ENCODE measurements around the gene LSM6. TPM values are rescaled to one million over a fixed set of nuclear protein-coding genes. Genes with fewer than 3 reads are reported as not detected.

LSM6 gene
- total RNA-seq, 4 donors from 2014 or later, result 17.2 to 34.6 (median 23.0) TPM

GRCh38 chr4:146158036-146158745, 17.3 kb upstream of the LSM6 start:
- no peak for TF ChIP-seq POLR2A (IDR thresholded peaks at IDR 0.05)
- intact Hi-C loops (cut with DNase I; ENCODE audit: low total_unique reads), result no loop called here
- DNase-seq (ENCODE audit: low spot score in 2 of 2), result no peak
- H3K4me3 ChIP-seq (ENCODE audit: low read depth, poor library complexity, severe bottlenecking), result no peak overlapping the region
- WGBS, 2 donors, result 66 to 70% methylated on average over 5 of the region's 5 CpGs

- H3K4me3 ChIP-seq (ENCODE audit: low read depth, poor library complexity, severe bottlenecking), result no peak overlapping the region
- 83 to 84% methylated on average over 4 of the region's 4 CpGs for WGBS, 2 donors
These were observed 16.0 kb upstream of the LSM6 start for GRCh38 chr4:146159384-146160058.

GRCh38 chr4:146161243-146161642, 14.3 kb upstream of the LSM6 start:
- TF ChIP-seq POLR2A (IDR thresholded peaks at IDR 0.05) (no peak), CTCF (IDR thresholded peaks at IDR 0.05) (no peak)
- intact Hi-C loops (cut with DNase I; ENCODE audit: low total_unique reads), result no loop called here

More at GRCh38 chr4:146159384-146160058, 16.0 kb upstream of the LSM6 start:
- intact Hi-C loops (cut with DNase I; ENCODE audit: low total_unique reads), result no loop called here
- no peak for TF ChIP-seq CTCF (IDR thresholded peaks at IDR 0.05)
- TF ChIP-seq POLR2A (IDR thresholded peaks at IDR 0.05), result no peak
- DNase-seq (ENCODE audit: low spot score in 2 of 2), result no peak

GRCh38 chr4:146165221-146165620, 10.3 kb upstream of the LSM6 start:
- no peak for DNase-seq (ENCODE audit: low spot score in 2 of 2)
- H3K4me3 ChIP-seq (ENCODE audit: low read depth, poor library complexity, severe bottlenecking), result no peak overlapping the region
- 46 to 65% methylated on average over 1 of the region's 1 CpG for WGBS, 2 donors
- TF ChIP-seq CTCF (IDR thresholded peaks at IDR 0.05) (no peak), POLR2A (IDR thresholded peaks at IDR 0.05) (no peak)
- intact Hi-C loops (cut with DNase I; ENCODE audit: low total_unique reads), result no loop called here

More at GRCh38 chr4:146161243-146161642, 14.3 kb upstream of the LSM6 start:
- H3K4me3 ChIP-seq (ENCODE audit: low read depth, poor library complexity, severe bottlenecking), result no peak overlapping the region
- DNase-seq (ENCODE audit: low spot score in 2 of 2), result no peak

- intact Hi-C loops (cut with DNase I; ENCODE audit: low total_unique reads), result no loop called here
These were observed 9.7 kb upstream of the LSM6 start for GRCh38 chr4:146165840-146166239.

More at GRCh38 chr4:146165840-146166239, 9.7 kb upstream of the LSM6 start:
- no peak for TF ChIP-seq CTCF (IDR thresholded peaks at IDR 0.05)
- TF ChIP-seq POLR2A (IDR thresholded peaks at IDR 0.05), result no peak
- H3K4me3 ChIP-seq (ENCODE audit: low read depth, poor library complexity, severe bottlenecking), result no peak overlapping the region
- no peak for DNase-seq (ENCODE audit: low spot score in 2 of 2)

Data from lower leg skin (tissue), 4 donors.